HEK293T (cell line): Measurements from ENCODE around the gene UGCG.

Experiments used
- ARNT ChIP-seq: fragments of 450-650 bp; IDR thresholded peaks from 2 replicates; pipeline ENCODE4 v1.6.1; 2017; ENCODE audit warnings: mild to moderate bottlenecking
- BHLHE40 ChIP-seq: fragments of 450-650 bp; IDR thresholded peaks from 2 replicates; pipeline ENCODE4 v1.6.1; 2016; ENCODE audit warnings: mild to moderate bottlenecking, moderate library complexity, borderline replicate concordance
- ELF4 ChIP-seq: fragments of 450-650 bp; IDR thresholded peaks from 2 replicates; pipeline ENCODE4 v1.6.1; 2017; ENCODE audit warnings: antibody characterized with exemption
- FOXK2 ChIP-seq: fragments of 450-650 bp; IDR thresholded peaks from 2 replicates; pipeline ENCODE4 v1.6.1; 2016; ENCODE audit warnings: mild to moderate bottlenecking
- FOXM1 ChIP-seq: fragments of 450-650 bp; IDR thresholded peaks from 2 replicates; pipeline ENCODE4 v1.6.1; 2017; ENCODE audit warnings: mild to moderate bottlenecking, borderline replicate concordance
- LEF1 ChIP-seq: fragments of 450-650 bp; IDR thresholded peaks from 2 replicates; pipeline ENCODE4 v1.6.1; 2017; ENCODE audit warnings: mild to moderate bottlenecking, borderline replicate concordance
- NFRKB ChIP-seq: fragments of 450-650 bp; IDR thresholded peaks from 2 replicates; pipeline ENCODE4 v1.6.1; 2016; ENCODE audit warnings: mild to moderate bottlenecking, moderate library complexity
- SP1 ChIP-seq: fragments of 450-650 bp; IDR thresholded peaks from 2 replicates; pipeline ENCODE4 v1.6.1; 2017
- TARDBP ChIP-seq: fragments of 450-650 bp; IDR thresholded peaks from 2 replicates; pipeline ENCODE4 v1.6.1; 2016

DNA sequence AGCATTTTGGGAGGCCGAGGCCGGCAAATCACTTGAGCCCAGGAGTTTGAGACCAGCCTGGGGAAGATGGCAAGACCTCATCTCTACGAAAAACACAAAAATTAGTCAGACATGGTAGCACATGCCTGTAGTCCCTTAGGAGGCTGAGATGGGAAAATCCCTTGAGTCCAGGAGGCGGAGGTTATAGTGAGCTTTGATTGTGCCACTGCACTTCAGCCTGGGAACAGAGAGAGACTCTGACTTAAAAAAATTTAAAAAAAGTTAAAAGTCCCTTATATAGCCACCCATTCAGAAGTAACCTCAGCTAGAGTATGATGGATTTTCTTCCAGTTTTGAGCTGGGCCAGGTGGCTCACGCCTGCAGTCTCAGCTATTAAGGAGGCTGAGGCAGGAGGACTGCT is 72.4 kb downstream of the UGCG start:
- TF ChIP-seq TARDBP = no peak
- no peak for TF ChIP-seq FOXM1
- TF ChIP-seq FOXK2 = no peak
- TF ChIP-seq ARNT = no peak
- TF ChIP-seq BHLHE40 = no peak
- TF ChIP-seq SP1 = no peak
- TF ChIP-seq LEF1 = no peak
- TF ChIP-seq ELF4 = no peak
- TF ChIP-seq NFRKB = no peak
